Measurements from ENCODE around the gene LY6G5C. TPM values are rescaled to one million over a fixed set of nuclear protein-coding genes. Genes with fewer than 3 reads are reported as not detected.

Gene LY6G5C
- total and polyA plus RNA-seq, 2 donors (not counting 1 experiment from before 2014, with no cell fraction given) = 0.76 to 3.4 TPM

GRCh38 chr6:31725502-31726350 lies 44.9 kb upstream of the LY6G5C start:
- no peak overlapping the region for H3K4me2 ChIP-seq (replicated peaks; ENCODE audit: low read depth, low read length, poor library complexity, severe bottlenecking)
- no peak for DNase-seq
- no peak for TF ChIP-seq EZH2 (IDR thresholded peaks at IDR 0.05; ENCODE audit: borderline replicate concordance, insufficient read depth, low read depth, low read length, poor library complexity, severe bottlenecking)
- no peak for TF ChIP-seq CTCF (IDR thresholded peaks at IDR 0.05)
- peaks cover 66% of the 10 kb centered on the region for H3K4me1 Mint-ChIP-seq
- WGBS (ENCODE audit: insufficient coverage) = 62% methylated on average over 5 of the region's 12 CpGs
- H3K36me3 ChIP-seq (replicated peaks in 1 of 2; ENCODE audit: control extremely low read depth in 1 of 2, control insufficient read depth in 1 of 2, extremely low read depth in 1 of 2, insufficient read depth in 2 of 2, low read length in 1 of 2) = peaks cover 0 to 22% of the 10 kb centered on the region in 2 experiments
- H3K4me3 Mint-ChIP-seq = no peak overlapping the region
- ChIA-PET CTCF (interaction anchor here (1.0 to 1.9 kb wide), 4 partner anchors 10 to 646 kb away, joined by 3 to 4 read pairs (median 4); partner anchors contain the start of genes HSPA1A, HSPA1L and LY6G6D), POLR2A (no interaction called here)
- H3K27ac Mint-ChIP-seq = peak overlapping the region; percentile 95
- H3K79me2 ChIP-seq (ENCODE audit: control insufficient read depth, insufficient read depth, low read length) = peaks cover 22% of the 10 kb centered on the region
- H3K4me1 ChIP-seq (ENCODE audit: control insufficient read depth in 2 of 2, insufficient read depth in 2 of 2, low read length in 2 of 2) = peaks cover 43 to 56% of the 10 kb centered on the region in 2 donors
- no peak for ATAC-seq (ENCODE audit: low read depth)
- H3K27me3 Mint-ChIP-seq = no peaks in the 10 kb centered on the region
- H3K27me3 ChIP-seq (replicated peaks in 1 of 4; ENCODE audit: control extremely low read depth in 1 of 4, control insufficient read depth in 3 of 4, insufficient read depth in 4 of 4, low read length in 3 of 4) = no peaks in the 10 kb centered on the region
- peak overlapping the region in 1 of 2 donors; percentile 11 for H3K27ac ChIP-seq (ENCODE audit: low read length in 2 of 2)
- H4K20me1 ChIP-seq (ENCODE audit: control insufficient read depth, insufficient read depth, low read length, poor library complexity, severe bottlenecking) = peaks cover 6% of the 10 kb centered on the region
- H3K9me3 ChIP-seq (ENCODE audit: control extremely low read depth in 1 of 3, control insufficient read depth in 2 of 3, insufficient read depth in 1 of 3, low read length in 2 of 3) = no peaks in the 10 kb centered on the region
- intact Hi-C loops (cut with micrococcal nuclease) = loop anchor here (2.0 kb wide), 2 partner anchors 65 to 137 kb away; partner anchors contain the start of genes C6orf47 and NEU1
- H3K9ac ChIP-seq (ENCODE audit: low read length) = no peak overlapping the region
- H3K9me3 Mint-ChIP-seq (ENCODE audit: insufficient read depth) = no peaks in the 10 kb centered on the region
- H3K4me3 ChIP-seq (ENCODE audit: control extremely low read depth in 1 of 5, extremely low read depth in 1 of 5, insufficient read depth in 1 of 5, low read depth in 2 of 5, low read length in 4 of 5) = no peak overlapping the region
- no peak overlapping the region for H2AFZ ChIP-seq (ENCODE audit: insufficient read depth, low read depth, low read length, poor library complexity, severe bottlenecking)

Data from B cell (primary cell).